NCI-H446 treated with DMSO at 0.1 percent for 48 hours (cell line): ENCODE measurements around the gene MIEF1.
"Not testable (repeated sequence)": the region's sequence is repeated elsewhere in the genome, so short reads cannot be mapped to it uniquely, and the experiment has no call there.

Experiments
- DNase-seq: peaks from one replicate; lab custom pipeline; 2025; lab: John Stamatoyannopoulos, UW

The MIEF1 gene

GRCh38 chr22:39512026-39512425 is 9.9 kb downstream of the MIEF1 start:
- no peak for DNase-seq

- no peak for DNase-seq
Measured at GRCh38 chr22:39513791-39514190, 11.7 kb downstream of the MIEF1 start.

- DNase-seq: no peak
Measured at GRCh38 chr22:39514373-39514973, 12.4 kb downstream of the MIEF1 start.

- DNase-seq: no peak
Measured at GRCh38 chr22:39515266-39516050, 13.4 kb downstream of the MIEF1 start.

- DNase-seq: no peak
Measured at GRCh38 chr22:39517470-39517869, 15.4 kb downstream of the MIEF1 start.

- no peak for DNase-seq
Measured at GRCh38 chr22:39518144-39518786, 16.2 kb downstream of the MIEF1 start.

- DNase-seq: no peak
Measured at GRCh38 chr22:39518996-39519680, 17.0 kb downstream of the MIEF1 start.

- DNase-seq: peak; percentile 98
Measured at GRCh38 chr22:39519681-39520225, 17.7 kb downstream of the MIEF1 start.

GRCh38 chr22:39520226-39521105 is 18.4 kb downstream of the MIEF1 start, which contains the start of gene ATF4:
TSS of gene ATF4 (plus strand) at chr22:39520562. CDS start at chr22:39521446, 884 bp downstream.
- DNase-seq: no peak

- not testable (repeated sequence) for DNase-seq
Measured at GRCh38 chr22:39521106-39521885, 19.2 kb downstream of the MIEF1 start.

- DNase-seq: not testable (repeated sequence)
Measured at GRCh38 chr22:39522091-39522490, 20.0 kb downstream of the MIEF1 start.

GRCh38 chr22:39522567-39523300 is 20.6 kb downstream of the MIEF1 start:
- DNase-seq: no peak

- DNase-seq: no peak
Measured at GRCh38 chr22:39524089-39524752, 22.1 kb downstream of the MIEF1 start.

- DNase-seq: no peak
Measured at GRCh38 chr22:39524753-39525657, 22.9 kb downstream of the MIEF1 start.

GRCh38 chr22:39525658-39525975 is 23.5 kb downstream of the MIEF1 start:
- DNase-seq: no peak

GRCh38 chr22:39526736-39527171 is 24.7 kb downstream of the MIEF1 start:
- DNase-seq: no peak

GRCh38 chr22:39527481-39527961 is 25.4 kb downstream of the MIEF1 start:
- no peak for DNase-seq
